HG02642 (cell line): ENCODE measurements around the gene GATD1.

Experiments used
- ATAC-seq: cut with Tn5 transposase; IDR thresholded peaks from one replicate; pipeline ENCODE4 v1.9.1; 2021; ENCODE audit warnings: mild to moderate bottlenecking; ENCODE audit not compliant: unreplicated experiment, poor library complexity

GATD1 gene

DNA sequence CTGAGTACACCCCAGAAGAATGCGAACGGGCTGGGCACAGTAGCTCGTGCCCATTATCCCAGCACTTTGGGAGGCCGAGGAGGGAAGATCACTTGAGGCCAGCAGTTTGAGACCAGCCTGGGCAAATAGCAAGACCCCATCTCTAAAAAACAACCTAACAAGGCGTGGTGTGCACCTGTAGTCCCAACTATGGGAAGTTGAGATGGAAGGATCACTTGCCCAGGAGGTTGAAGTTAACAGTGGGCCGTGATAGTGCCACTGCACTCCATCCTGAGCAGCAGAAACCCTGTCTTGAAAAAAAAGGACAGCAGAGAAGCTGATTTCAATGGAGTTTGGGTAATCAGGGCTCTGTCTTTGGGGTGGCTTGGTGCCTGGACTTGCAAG lies 35.8 kb upstream of the GATD1 start:
- ATAC-seq, result no peak

DNA sequence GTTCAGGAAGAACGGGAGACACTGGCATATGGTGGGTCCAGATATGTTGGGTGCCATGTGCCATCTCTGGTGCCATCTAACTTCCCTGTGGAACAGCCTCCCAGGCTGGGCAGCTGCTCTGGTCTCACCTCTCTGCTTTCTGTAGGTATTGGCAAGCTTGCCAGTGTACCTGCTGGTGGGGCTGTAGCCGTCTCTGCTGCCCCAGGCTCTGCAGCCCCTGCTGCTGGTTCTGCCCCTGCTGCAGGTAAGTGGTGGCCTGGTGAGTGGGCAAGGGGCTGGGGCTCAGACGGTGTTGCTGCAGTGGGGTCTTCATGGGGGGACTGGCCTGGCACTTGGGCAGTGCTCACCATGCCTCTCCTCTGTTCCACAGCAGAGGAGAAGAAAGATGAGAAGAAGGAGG lies 35.1 kb upstream of the GATD1 start:
- no peak for ATAC-seq

DNA sequence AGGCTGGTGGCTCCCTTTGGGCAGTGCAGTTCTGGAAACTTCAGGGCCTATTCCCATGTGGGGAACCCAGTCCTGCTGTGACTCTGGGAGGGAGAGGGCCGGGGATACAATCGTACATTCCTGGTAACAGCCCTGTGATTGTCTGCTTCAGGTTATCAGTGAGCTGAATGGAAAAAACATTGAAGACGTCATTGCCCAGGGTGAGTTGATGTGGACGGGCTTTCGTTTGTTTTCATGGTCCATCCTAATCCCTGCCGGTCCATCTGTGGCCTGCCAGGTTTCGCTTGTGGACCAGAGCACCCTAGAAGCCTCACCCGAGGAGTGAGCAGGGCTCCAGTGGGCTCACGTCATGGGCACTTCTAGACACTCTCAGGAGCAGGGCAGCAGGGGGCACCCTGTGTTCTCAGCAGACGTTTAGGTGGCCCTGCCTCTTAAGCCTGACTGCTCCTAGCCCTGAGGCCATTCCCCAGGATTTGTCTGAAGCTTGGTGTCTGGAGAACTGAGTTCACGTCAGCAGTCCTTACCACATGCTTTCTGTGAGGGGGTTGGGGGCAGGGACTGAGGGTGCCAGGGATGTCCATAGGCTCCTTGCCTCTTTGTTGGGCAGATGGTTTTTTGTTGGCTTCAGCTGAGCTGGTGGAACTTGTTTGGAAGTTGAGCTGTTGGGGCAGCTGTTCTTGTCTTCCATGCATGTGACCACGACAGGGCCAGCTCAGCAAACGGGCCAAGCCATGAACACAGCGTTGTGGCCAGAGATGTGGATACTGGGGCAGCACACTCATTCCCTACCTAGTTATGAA lies 34.4 kb upstream of the GATD1 start:
- no peak for ATAC-seq

DNA sequence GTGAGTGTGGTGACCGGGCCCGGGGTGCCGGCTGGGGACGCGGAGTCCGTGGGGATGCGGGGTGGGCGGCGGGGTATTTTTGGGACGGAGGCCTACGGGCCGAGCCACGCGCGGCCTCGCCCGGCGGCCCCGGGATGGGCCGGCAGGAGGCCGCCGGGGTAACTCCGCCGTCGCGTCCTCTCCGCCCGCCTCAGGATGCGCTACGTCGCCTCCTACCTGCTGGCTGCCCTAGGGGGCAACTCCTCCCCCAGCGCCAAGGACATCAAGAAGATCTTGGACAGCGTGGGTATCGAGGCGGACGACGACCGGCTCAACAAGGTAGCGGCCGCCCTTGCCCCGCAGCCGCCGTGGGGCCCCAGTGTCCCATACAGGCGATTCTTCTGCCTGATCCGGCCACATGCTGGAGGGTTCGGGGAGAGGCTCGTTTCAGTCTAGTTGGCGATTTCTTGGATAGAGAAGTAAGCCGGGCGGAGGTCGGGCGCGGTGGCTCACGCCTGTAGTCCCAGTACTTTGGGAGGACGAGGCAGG lies 32.8 kb upstream of the GATD1 start:
- peak; percentile 16 for ATAC-seq

DNA sequence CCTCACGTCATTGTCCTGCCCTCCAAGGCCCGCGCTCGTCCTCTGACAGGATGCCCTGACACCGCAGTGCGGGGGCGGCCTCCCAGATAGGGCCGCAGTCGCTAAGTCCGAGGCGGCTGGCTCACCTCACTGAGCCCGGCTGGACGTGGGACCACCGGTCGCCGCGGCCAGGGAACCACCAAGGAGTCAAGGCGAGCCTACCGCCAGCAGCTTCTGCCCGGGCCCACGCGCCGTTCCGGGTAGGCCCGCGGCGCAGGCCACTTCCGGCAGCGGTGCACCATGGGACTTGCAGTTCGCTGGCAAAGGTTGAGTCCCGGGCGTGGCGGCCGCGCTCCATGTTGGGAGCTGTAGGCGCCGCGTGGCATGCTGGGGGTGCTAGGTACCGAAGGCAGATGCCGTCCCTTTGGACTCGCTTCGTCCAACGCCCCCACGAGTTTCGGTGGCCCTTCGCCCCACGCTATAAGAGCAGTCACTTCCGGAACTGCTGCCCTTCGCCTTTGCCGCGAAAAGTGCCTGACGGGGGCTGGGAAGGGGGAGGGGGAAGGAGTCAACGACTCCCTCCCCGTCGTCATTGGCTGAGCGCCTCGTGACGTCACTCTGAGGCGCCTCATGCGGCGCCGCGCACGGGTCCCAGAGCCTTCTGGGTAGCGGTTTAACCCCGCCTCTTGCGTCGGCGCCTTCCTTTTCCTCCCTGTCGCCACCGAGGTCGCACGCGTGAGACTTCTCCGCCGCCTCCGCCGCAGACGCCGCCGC lies 32.2 kb upstream of the GATD1 start, which contains the start of gene RPLP2:
Gene RPLP2 (plus strand): TSS at position 681 of the 753 bp plus-strand sequence. CDS start 268 bp downstream, outside the sequence.
- ATAC-seq, result peak; percentile 79

DNA sequence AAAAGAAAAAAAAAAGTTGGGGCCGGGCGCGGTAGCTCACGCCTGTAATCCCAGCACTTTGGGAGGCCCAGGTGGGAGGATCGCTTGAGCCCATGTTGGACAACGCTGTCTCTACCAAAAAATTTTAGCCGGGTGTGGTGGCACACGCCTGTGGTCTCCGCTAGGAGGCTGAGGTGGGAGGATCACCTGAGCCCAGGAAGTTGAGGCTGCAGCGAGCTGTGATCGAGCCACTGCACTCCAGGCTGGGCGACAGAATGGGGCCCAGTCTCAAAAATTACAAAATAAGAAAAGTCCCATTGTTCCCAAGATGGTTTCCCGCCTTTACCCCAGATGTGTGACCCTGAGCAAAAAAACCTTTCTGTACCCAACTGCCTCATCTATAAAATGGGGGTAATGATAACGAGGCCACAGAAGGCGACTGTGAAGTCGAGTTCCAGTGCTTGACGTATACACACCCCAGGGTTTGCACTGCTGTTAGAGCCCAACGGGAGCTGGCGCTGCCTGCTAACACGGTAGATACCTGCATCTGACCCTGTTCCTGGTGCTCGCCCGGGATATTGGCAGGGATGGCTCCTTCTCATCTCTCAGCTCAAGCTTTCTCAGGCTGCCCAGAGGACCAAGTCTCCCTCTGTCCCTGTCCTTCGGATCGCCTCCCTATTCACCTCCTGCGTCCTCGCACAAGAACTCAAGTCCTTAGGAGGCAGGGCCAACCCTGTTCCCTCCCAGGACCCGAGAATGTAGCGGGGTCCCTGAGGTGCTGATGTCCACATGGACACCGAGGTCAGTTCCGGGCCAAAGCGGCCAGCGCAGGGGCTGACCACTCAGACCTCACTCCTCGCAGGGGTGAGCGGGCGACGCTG lies 31.4 kb upstream of the GATD1 start:
- ATAC-seq, result no peak

DNA sequence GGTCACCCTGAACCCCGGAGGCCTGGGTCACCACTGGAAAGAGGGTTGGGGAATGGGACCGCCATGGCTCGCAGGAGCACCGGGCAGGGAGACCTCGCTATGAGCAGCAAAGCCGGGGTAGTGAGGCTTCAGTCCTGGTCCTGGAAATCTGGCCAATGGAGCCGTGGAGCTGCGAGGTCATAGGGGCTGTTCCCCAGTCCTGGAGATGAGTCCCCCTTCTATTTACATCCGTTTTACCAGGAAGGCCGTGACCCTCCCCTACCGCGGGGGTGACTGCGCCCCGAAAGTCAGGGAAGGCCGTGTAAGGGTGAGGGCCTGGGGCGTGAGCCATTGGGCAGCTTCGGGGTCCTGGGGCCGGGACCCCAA lies 27.3 kb upstream of the GATD1 start:
- no peak for ATAC-seq

DNA sequence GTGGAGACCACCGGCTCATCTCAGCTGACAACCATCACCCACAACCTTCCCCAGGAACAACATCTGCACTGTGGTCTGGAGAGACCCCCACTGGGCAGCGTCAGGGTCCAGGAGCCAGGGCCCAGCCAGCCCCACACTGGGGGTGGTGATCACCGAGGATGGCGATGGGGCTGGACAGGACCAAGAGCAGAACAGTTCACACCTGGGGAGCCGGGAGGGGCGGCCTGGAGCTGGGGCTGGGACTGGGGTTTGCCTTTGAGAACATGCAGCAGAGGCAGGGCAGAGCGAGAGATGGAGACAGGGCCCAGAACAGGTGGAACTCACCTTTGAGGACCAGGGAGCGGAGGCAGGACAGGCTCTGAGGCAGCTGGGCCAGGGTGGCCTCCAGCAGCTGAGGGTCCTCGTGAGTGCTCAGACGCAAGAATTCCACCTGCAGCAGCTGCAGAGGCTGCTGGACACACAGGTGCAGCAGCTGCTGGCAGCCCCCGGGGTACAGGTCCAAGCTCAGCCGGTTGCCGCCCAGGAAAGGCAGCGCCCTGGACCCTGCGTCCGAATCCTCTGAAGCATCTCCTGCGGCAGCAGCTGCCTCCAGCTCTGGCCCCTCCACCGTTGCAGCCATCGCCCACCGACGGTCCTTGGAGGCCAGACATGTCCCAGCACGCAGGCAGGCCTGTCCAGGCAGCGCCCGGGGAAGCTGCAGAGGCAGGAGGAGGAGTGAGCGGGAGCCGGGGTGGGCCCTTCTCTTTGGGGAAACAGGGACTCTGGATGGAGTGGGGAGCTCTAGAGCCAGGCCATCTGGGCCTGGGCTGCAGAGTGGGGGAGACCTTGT lies 26.7 kb upstream of the GATD1 start:
- ATAC-seq, result no peak

DNA sequence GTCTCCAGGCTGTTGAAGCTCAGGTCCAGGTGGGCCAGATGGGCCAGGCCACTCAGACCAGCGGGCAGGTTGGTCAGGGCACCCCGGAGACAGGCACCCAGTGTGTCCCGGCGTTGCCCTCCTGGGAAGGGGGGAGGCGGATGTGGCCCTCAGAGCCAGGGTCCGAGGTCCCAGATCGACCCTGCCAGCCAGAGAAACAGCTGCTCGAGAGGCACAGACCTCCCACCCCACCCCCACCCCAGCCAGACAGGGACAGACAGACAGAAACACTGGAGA lies 26.1 kb upstream of the GATD1 start:
- no peak for ATAC-seq

DNA sequence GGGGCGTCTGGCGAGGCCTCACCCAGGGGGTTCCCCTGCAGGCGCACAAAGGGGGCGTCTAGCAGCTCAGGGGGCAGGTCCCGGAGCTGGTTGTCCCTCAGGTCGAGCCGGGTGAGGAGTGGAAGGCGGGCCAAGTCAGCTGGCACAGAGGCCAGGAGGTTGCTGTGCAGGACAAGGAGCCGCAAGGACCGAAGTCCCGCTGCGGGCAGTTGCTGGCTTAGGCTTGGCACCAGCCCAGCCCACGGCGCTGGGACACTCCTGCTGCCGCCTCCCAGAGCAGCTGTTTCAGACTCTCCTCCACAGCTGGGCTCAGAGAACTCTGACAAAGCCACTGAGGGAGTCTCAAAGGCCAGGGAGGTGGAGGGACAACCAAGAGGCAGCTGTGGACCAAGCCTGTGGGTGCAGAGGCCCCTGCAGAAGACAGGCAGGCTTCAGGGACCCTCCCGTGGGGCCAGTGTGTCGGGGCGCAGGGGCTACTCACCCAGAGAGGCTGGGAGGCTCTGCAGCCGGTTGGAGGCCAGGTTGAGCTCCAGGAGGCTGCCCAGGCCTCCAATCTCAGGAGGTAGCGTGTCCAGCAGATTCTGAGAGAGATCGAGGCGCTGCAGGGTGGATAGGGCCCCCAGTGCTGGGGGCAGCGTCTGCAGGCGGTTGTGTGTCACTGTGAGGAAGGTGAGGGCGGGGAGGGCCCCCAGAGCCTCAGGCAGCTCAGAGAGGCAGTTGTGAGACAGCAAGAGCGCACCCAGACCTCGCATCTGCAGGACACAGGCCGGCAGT lies 25.6 kb upstream of the GATD1 start:
- ATAC-seq, result no peak

DNA sequence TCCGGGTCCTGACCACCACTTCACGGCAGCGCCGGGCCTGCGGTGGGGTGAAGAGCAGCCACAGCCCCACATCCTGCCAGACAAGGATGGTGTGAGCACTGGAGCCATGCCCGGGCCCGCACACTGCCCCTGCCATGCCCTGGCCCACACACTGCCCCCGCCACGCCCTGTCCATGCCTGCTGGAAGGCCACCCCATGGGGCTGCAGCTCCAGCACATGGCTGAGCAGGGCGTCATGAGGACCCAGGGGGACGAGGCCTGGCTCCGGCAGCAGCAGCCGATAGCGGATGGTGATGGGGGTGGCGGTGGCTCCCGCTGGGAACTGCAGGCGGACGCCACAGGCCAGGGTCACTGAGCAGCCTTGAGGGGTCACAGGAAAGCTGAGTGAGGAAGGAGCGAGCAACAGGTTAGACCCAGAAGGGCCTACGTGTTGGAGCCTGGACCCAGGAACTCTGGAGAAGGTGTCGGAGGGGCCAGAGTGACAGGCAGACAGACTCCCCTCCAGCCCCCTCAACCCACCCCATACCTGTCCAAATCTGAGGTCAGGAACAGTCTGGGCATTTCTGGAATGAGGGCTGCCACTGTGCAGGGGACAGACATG lies 24.8 kb upstream of the GATD1 start:
- no peak for ATAC-seq

DNA sequence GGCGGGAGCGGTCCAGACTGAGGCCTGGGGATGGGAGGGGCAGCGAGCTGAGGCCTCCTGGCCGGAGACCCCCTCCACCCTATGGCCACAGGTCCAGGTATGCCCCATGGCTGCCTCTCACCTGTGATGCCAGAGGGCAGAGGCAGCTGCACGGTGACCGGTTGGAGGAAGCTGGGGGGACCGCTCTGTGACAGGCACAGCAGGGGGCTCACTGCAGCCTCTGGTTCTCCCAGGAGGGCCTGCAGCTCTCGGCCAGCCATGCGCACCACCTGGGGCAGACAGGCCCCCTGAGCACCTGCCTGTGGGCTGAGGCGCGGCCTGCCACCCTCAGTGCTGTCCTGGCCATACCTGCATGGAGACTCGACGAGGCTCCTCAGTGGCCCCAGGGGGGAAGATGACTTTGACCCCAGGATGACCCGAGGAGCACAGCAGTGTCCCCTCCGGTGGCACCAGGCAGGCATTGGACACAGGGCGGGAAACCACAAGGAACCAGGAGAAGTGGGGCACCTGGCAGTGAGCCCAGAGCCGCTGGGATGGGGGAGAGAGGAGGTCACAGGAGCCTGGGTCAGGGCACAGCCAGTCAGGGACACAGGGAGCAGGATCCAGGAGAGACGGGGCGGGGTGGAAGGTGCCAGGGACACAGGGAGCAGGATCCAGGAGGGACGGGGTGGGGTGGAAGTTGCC lies 24.0 kb upstream of the GATD1 start:
- ATAC-seq, result no peak

DNA sequence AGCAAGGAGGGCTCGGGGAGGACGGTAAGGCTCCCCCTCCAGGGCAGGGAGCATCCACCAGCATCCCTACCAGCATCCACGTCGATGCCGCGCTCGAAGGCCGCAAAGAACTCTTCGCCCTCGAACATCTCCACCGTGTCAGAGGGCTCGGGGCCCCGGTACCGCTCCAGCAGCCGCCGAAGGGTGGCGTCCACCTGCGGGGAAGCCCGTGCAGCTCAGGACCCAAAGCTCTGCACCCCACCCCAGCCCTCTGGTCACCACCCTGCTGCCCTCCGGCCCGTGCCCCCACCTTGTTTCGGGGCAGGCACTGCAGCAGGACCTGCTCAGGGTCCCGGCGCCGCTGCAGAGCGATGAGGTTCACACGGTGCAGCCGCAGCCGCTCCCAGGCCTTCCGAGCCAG lies 23.2 kb upstream of the GATD1 start:
- ATAC-seq, result no peak

DNA sequence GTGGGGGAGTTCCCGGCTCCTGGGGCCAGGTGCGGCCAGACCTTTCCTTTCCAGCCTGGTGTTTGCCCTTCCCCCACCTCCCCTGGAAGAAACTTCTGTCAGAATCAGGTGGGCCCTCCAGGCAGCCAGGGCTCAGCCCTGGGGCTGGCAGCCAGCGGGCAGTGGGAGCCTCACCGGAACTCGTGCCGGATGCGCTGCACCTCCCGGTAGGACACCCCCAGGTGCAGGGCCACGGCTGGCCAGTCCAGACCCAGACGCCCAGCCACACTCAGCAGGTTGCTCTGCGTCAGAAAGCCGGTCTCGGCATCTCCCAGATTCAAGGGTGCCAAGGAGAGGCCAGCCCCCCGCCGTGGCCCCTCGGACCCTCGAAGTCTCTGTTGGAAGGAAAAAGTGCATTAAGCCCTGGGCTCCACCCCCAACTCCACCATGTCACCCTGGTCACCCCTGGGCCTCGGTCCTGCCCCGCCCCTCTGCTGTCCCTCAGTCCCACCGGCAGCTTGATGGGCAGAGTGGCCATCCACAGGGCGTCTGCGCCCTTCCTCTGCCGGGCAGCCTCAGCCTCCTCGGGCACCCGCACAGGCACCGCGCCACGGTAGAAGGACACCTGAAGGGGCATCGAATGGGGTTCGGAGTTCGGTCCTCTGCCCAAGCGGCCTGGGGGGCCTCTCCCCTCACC lies 22.5 kb upstream of the GATD1 start:
- no peak for ATAC-seq

DNA sequence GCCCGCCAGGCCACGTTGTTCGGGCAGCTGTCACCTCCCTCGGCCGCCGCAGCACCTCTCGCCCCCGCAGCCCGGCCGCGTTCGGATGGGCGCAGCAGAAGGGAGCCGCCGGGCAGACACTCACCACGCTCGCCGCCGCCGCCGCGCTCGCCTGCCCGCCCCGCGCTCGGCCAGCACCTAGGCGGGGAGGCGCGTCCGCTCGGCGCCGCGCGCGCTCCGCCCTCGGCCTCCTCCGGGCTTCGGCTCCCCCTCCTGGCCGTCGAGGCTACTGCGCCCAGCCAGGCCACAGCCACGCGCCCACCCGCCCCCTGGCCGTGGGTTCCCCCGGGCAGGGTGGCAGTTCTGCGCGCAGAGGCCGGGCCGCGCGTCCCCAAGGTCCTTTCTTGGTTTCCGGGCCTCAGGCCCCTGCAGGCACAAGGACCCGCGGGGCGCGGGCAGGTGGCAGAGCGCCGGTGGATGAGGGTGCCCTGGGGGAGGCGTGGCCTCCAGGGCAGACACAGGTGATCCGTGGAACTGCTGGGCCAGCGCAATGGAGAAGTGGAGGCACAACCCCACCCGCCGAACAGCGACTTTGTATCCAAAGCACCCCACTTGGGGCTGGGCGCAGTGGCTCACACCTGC lies 20.9 kb upstream of the GATD1 start, which contains the start of gene SLC25A22:
Gene SLC25A22 (minus strand): TSS at position 189 of the 621 bp plus-strand sequence. CDS start 3,275 bp downstream, outside the sequence.
- peak; percentile 70 for ATAC-seq

DNA sequence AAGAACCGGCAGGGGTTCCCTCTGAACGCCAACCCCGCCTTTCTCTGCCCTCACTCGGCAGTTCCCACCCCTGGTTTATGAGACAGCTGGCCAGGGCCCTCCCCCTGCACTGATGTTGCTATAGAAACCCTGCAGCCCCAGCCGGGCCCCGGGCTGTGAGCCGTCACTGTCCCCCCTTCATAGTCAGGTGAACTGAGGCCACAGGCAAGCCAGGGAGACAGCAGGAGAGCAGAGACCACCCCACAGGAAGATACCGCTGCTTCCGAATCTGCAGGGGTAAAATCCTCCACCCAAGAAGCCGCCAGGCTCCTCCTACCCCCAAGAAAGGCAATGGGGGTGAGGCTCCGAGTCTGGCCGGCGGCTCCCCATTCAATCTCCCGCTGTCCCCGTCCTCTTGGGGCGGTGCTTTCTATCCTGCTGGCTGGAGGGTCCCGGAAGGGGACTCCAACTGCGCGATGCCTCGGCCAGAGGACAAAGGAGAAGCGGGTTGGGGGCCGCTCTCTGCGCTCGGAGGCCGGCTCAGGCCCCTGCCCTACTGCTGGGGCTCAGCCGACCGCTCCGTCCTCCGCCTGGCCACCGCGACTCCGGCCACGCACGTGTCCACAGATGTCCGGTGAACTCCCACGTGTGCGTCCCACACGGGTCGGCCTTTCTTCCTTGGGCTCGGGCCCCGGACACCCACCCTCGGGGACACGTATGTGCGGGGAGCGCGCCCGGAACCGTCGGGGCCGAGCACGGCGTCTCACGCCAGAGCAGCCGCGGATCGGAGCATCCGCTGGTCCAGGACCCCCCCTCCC lies 20.2 kb upstream of the GATD1 start:
- ATAC-seq, result peak; percentile 42
